IPS-20b (cell line): ENCODE results near the gene LECT2.

Experiments used
- H3K27ac ChIP-seq: one replicate; pipeline ENCODE4 v1.5.1; 2013; ENCODE audit warnings: low read length
- H3K27me3 ChIP-seq: 2 replicates; pipeline ENCODE4 v1.6.1; 2013; ENCODE audit warnings: mild to moderate bottlenecking, low read length, inconsistent platforms; ENCODE audit not compliant: insufficient read depth
- H3K36me3 ChIP-seq: 2 replicates; pipeline ENCODE4 v1.6.1; 2013; ENCODE audit warnings: low read depth, mild to moderate bottlenecking, inconsistent platforms, low read length, moderate library complexity; ENCODE audit not compliant: insufficient read depth
- H3K4me1 ChIP-seq: 2 replicates; pipeline ENCODE4 v1.6.1; 2013; ENCODE audit warnings: mild to moderate bottlenecking, control low read depth, inconsistent platforms, low read length, moderate library complexity; ENCODE audit not compliant: insufficient read depth
- H3K4me3 ChIP-seq: 2 replicates; pipeline ENCODE4 v1.5.1; 2013; ENCODE audit warnings: mild to moderate bottlenecking, low read length, inconsistent platforms
- H3K9ac ChIP-seq: 2 replicates; pipeline ENCODE4 v1.6.1; 2013; ENCODE audit warnings: low read depth, mild to moderate bottlenecking, inconsistent platforms, low read length, moderate library complexity
- H3K9me3 ChIP-seq: 2 replicates; pipeline ENCODE4 v1.6.1; 2013; ENCODE audit warnings: mild to moderate bottlenecking, low read depth, low read length, inconsistent platforms; ENCODE audit not compliant: insufficient read depth

The LECT2 gene

DNA sequence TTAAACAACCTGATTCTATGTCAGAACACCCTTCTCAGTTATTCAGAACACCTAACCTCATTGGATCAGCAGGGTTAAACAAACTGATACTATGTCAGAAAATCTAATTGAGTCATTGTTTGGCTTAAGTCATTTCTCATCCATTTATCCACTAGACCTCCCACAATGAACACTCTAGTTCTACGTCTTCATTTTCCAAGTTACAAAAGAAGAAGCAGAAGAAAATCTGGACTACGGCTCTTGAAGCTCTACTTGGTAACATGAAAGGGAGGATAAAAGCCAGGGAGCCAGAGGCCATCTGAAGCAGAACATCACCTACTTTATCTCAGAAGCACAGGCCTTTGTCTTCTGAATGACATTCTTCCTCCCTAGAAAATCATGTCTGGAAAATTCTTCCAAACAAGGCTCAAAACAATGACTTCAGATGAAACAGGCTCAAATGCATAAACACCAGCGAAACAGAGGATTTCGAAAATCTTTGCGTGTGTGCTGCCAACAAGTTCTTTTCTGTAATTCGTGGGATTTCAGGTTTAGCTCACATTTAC lies 38.6 kb upstream of the LECT2 start:
- no peaks in the 10 kb centered on the region for H3K36me3 ChIP-seq
- H3K9ac ChIP-seq, result no peak overlapping the region
- no peak overlapping the region for H3K27ac ChIP-seq
- no peaks in the 10 kb centered on the region for H3K27me3 ChIP-seq
- no peaks in the 10 kb centered on the region for H3K9me3 ChIP-seq
- no peaks in the 10 kb centered on the region for H3K4me1 ChIP-seq
- no peak overlapping the region for H3K4me3 ChIP-seq

DNA sequence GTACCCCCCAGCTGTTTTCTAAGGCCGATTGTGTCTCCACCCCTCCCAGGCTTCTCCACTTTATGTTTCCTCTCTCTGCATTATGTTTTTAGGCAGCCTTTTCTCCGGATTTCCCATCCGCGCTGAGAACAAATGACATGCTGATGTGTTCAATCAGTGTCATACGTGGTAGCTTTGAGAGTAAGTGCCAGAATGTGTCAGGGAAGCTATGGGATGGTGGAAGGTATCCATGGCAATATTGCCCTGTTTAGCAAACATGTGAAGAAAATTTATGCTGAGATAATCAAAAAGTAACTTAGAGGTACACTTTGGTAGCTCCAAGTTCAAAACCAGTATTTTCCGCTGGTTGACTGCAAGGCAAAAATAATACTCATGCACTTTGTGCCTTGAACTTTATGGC lies 36.6 kb upstream of the LECT2 start:
- Histone ChIP-seq H3K36me3 (no peaks in the 10 kb centered on the region), H3K4me1 (no peaks in the 10 kb centered on the region), H3K4me3 (no peak overlapping the region), H3K9me3 (no peaks in the 10 kb centered on the region), H3K9ac (no peak overlapping the region), H3K27me3 (no peaks in the 10 kb centered on the region), H3K27ac (no peak overlapping the region)

DNA sequence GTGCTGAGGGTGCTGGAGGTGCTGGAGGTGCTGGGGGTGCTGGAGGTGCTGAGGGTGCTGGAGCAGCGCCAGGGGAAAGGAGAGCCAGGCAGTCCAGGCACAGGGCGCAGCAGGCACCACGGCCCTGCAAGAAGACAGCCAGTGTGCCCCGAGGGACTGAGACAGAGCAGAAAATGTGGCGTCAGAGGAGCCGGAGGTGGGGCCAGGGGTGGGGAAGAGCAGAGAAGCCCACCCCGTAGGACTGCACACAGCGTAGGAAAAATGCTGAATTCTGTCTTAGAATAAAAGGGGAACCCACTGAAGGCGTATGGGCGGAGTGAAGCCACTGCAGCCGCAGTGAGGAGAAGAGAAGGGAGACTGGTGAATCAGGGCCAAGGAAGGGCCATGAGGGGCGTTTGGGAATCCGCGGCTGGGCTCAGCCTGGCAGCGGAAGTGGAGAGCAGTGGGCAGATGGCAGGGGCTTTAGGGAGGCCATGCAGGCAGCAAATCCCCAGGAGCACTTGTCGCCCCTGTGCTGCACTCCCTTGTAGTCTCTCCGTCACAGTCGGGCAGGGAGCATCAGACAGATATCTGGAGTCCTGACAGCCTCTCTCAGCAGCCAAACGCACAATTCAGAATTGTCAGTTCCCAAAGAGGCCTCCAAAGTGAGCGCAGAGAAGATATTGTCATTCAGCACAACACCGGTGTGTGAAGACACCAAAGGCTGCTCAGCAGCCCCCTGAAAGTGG lies 35.9 kb upstream of the LECT2 start:
- Histone ChIP-seq H3K4me1 (no peaks in the 10 kb centered on the region), H3K27me3 (no peaks in the 10 kb centered on the region), H3K9me3 (no peaks in the 10 kb centered on the region), H3K9ac (no peak overlapping the region), H3K4me3 (no peak overlapping the region), H3K27ac (no peak overlapping the region), H3K36me3 (no peaks in the 10 kb centered on the region)

DNA sequence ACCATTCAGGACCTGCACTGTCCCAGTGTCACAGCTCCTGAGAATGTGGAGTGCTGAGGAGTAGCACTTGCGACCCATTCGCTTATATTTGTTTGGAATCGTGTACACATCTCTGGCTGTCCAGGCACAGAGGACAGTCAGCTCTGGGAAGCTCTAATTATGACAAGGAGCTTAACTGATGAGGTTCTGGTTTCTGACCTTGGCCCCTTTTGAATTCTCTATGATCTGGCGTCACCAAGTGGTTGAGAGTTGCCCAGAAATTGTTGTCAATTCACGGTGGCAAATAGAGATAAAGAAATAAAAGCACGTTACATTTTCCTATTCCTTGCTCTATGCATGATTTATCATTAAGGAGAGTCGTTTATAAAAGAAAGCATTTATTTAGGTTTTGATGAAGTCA lies 34.9 kb upstream of the LECT2 start:
- H3K27me3 ChIP-seq, result no peaks in the 10 kb centered on the region
- no peaks in the 10 kb centered on the region for H3K4me1 ChIP-seq
- no peak overlapping the region for H3K4me3 ChIP-seq
- no peak overlapping the region for H3K27ac ChIP-seq
- no peak overlapping the region for H3K9ac ChIP-seq
- no peaks in the 10 kb centered on the region for H3K36me3 ChIP-seq
- H3K9me3 ChIP-seq, result no peaks in the 10 kb centered on the region

DNA sequence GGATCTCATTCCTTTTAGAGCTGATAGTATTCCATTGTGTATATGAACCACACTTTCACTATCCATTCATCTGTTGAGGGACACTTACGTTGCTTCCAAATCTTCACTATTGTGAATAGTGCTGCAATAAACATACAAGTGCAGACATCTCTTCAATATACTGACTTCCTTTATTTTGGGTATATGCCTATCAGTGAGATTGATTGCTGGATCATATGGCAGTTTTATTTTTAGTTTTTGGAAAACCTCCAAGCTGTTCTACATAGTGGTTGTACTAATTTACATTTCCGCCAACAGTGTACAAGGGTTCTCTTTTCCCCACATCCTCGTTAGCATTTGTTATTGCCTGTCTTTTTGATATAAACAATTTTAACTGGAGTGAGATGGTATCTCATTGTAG lies 33.8 kb upstream of the LECT2 start:
- Histone ChIP-seq H3K27me3 (no peaks in the 10 kb centered on the region), H3K4me1 (no peaks in the 10 kb centered on the region), H3K9ac (no peak overlapping the region), H3K36me3 (no peaks in the 10 kb centered on the region), H3K27ac (no peak overlapping the region), H3K9me3 (no peaks in the 10 kb centered on the region), H3K4me3 (no peak overlapping the region)

DNA sequence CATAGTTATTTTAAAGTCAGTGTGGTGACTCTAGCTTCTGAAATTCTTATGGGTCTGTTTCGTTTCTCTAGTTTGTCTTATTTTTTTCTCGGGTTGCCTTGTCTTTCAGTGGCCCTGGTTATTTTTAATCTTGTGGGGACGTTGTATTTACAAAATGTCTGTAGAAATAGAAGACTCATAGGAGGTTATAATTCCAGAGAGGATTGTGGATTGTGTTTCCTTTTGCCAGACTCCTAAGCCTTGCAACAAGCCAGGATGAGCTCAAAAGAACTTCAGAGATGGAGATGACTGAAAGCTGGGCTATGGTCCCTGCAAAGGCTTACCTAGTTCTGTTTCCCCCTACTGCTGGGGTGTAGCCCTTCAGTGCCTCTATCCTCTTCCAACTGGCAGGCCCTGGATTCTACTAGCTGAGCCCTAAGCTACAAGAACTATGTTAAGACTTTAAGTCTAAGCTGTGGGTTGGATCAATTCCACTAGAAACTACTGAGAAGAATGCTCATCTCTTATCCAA lies 32.2 kb upstream of the LECT2 start:
- Histone ChIP-seq H3K4me3 (no peak overlapping the region), H3K36me3 (no peaks in the 10 kb centered on the region), H3K27me3 (no peaks in the 10 kb centered on the region), H3K4me1 (no peaks in the 10 kb centered on the region), H3K9ac (no peak overlapping the region), H3K9me3 (no peaks in the 10 kb centered on the region), H3K27ac (no peak overlapping the region)

DNA sequence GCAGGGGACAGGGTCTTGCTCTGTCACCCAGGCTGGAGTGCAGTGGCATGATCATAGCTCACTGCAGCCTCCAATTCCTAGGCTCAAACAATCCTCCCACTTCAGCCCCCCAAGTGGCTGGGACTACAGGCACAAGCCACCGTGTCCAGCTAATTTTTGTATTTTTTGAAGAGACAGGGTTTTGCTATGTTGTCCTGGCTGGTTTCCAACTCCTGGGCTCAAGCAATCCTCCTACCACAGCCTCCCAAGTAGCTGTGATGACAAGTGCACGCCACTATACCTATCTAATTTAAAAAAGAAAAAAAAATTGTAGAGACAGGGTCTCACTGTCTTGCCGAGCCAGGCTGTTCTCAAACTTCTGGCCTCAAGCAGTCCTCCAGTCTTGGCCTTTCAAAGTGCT lies 31.6 kb upstream of the LECT2 start:
- Histone ChIP-seq H3K4me1 (no peaks in the 10 kb centered on the region), H3K36me3 (no peaks in the 10 kb centered on the region), H3K27ac (no peak overlapping the region), H3K4me3 (no peak overlapping the region), H3K27me3 (no peaks in the 10 kb centered on the region), H3K9ac (no peak overlapping the region), H3K9me3 (no peaks in the 10 kb centered on the region)

DNA sequence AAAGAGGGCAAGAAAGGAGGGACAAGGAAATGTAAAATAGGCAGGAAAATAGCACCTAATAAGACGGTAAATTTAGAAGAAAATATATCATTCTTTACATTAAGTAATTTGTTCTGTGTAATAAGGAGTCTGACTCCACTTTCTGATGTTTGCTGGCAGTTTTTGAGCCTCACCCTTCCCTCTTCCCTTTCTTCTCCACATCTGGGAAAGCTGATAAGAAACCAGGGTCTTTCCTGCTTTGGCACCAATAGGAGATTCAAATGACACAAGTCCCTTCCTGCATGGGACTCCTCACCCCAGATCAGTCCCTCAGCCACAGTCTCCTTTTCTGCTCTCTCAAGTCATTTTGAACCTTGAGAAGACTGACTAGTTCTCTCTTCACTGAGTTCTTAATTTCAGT lies 31.2 kb upstream of the LECT2 start:
- no peaks in the 10 kb centered on the region for H3K4me1 ChIP-seq
- no peak overlapping the region for H3K27ac ChIP-seq
- H3K27me3 ChIP-seq, result no peaks in the 10 kb centered on the region
- no peaks in the 10 kb centered on the region for H3K9me3 ChIP-seq
- H3K36me3 ChIP-seq, result no peaks in the 10 kb centered on the region
- no peak overlapping the region for H3K9ac ChIP-seq
- H3K4me3 ChIP-seq, result no peak overlapping the region

DNA sequence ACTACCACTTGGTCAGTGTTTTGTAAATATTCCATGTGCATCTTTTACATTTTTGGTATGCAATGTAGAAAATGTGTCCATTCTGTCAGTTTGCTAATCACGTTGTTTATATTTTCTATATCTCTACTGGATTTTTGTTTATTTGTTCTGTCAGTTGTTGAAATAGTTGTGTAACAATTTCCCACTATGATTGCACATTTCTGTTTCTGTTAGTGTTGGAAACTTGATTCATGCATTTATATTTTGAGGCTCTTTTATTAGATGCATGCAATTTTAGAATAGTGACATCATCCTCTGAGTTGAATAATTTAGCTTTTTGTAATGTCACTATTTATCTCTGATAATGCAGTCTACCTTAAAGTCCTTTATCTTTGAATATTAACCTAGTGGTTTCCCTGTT lies 25.8 kb upstream of the LECT2 start:
- no peak overlapping the region for H3K27ac ChIP-seq
- H3K9me3 ChIP-seq, result no peaks in the 10 kb centered on the region
- H3K36me3 ChIP-seq, result no peaks in the 10 kb centered on the region
- peaks cover 15% of the 10 kb centered on the region for H3K27me3 ChIP-seq
- no peak overlapping the region for H3K4me3 ChIP-seq
- peaks cover 3% of the 10 kb centered on the region; the same call in 1 of the 2 replicates for H3K4me1 ChIP-seq
- H3K9ac ChIP-seq, result no peak overlapping the region

DNA sequence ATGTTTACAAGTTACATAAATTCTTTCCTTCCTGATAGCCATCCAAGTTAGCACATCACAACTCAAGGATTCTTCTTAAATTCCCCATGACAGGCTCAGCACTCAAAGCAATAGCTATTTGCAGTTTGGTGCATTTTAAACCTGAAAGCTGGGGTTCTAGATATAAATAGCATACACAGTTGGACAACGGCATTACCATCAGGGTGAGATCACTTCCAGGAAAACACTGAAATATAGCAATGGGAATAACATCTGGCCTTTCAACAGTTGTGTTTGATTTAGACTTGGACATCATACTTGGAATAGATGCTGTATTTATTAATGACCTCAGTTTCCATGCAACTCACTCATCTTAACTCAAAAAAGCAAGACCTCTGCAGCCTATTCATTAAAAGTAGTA lies 24.7 kb upstream of the LECT2 start:
- Histone ChIP-seq H3K9me3 (no peaks in the 10 kb centered on the region), H3K27ac (no peak overlapping the region), H3K9ac (no peak overlapping the region), H3K4me1 (peaks cover 3% of the 10 kb centered on the region; the same call in 1 of the 2 replicates), H3K4me3 (no peak overlapping the region), H3K27me3 (peaks cover 15% of the 10 kb centered on the region), H3K36me3 (no peaks in the 10 kb centered on the region)

DNA sequence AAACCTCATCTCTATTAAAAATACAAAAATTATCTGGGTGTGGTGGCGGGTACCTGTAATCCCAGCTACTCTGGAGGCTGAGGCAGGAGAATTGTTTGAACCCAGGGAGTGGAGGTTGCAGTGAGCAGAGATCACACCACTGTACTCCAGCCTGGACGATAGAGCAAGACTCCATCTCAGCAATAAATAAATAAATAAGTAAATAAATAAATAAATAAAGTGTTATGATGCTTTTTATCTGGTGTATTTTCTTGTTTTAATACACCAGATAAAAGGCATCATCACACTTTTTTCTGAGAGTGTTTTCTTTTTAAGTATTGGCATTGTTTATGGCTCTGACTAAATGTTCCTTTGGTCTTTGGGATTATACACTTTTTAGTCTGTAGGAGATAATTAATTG lies 24.2 kb upstream of the LECT2 start:
- no peak overlapping the region for H3K9ac ChIP-seq
- H3K9me3 ChIP-seq, result no peaks in the 10 kb centered on the region
- H3K4me1 ChIP-seq, result peaks cover 3% of the 10 kb centered on the region; the same call in 1 of the 2 replicates
- no peak overlapping the region for H3K27ac ChIP-seq
- no peaks in the 10 kb centered on the region for H3K36me3 ChIP-seq
- no peak overlapping the region for H3K4me3 ChIP-seq
- H3K27me3 ChIP-seq, result peaks cover 15% of the 10 kb centered on the region

DNA sequence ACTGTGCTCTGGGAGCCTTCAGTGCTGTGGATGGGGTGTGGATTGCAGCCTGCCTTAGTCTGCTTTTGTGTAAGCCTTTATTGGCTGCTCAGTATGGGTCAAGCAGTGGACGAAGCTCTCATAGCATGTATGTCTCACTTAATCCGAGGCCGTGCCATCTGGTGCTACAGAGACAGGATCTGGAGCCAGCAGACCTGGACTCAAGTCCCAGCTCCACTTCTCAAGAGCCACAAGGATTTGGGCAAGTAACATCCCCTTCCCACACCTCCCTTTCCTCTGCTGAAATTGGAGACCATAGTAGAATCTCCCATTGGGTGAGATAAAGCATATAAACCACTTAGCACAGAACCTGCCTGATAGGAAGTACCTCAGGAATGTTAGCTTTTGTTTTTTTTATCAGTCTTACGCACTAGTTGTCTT lies 23.4 kb upstream of the LECT2 start:
- H3K36me3 ChIP-seq, result no peaks in the 10 kb centered on the region
- H3K9ac ChIP-seq, result no peak overlapping the region
- no peaks in the 10 kb centered on the region for H3K9me3 ChIP-seq
- H3K4me1 ChIP-seq, result peaks cover 3% of the 10 kb centered on the region; the same call in 1 of the 2 replicates
- H3K27me3 ChIP-seq, result peaks cover 15% of the 10 kb centered on the region
- no peak overlapping the region for H3K27ac ChIP-seq
- H3K4me3 ChIP-seq, result no peak overlapping the region
